Tibial nerve (tissue), 4 donors: ENCODE data around the gene DENND6A. TPM values are rescaled to one million over a fixed set of nuclear protein-coding genes. Genes with fewer than 3 reads are reported as not detected.
"Not testable (repeated sequence)": the region's sequence is repeated elsewhere in the genome, so short reads cannot be mapped to it uniquely, and the experiment has no call there.

ENCODE experiments used
- DNase-seq, 2 donors: peaks; one replicate each; pipeline ENCODE4 v3.0.0-alpha.2; 2019; ENCODE audit warnings: low spot score in 2 of 2
- H3K27ac ChIP-seq, 4 donors: fragments of 200-600 bp; sonication (generic) in 3 of 4; one replicate each; pipeline ENCODE4 v1.5.1; 2017 to 2019; ENCODE audit warnings: mild to moderate bottlenecking in 1 of 4
- H3K27me3 ChIP-seq, 2 donors: fragments of 200-600 bp; sonication (generic) in 1 of 2; one replicate each; pipeline versions ENCODE4 v1.5.1 to v1.6.0; 2017 to 2019
- H3K36me3 ChIP-seq, 3 donors: fragments of 200-600 bp; sonication (generic); one replicate each; pipeline ENCODE4 v1.5.1; 2018 to 2019
- H3K4me1 ChIP-seq, 4 donors: fragments of 200-600 bp; sonication (generic) in 3 of 4; one replicate each; pipeline ENCODE4 v1.5.1; 2017 to 2019
- H3K4me3 ChIP-seq, 4 donors: fragments of 200-600 bp; sonication (generic) in 3 of 4; one replicate each; pipeline ENCODE4 v1.5.1; 2017 to 2019; ENCODE audit warnings: mild to moderate bottlenecking in 1 of 4, moderate library complexity in 1 of 4
- H3K9me3 ChIP-seq, 4 donors: fragments of 200-600 bp; sonication (generic) in 3 of 4; one replicate each; pipeline ENCODE4 v1.5.1; 2017 to 2019
- CTCF ChIP-seq, 5 experiments: fragments of 200-600 bp in 3 of 5; fragments of 450-650 bp in 2 of 5; sonication (generic) in 3 of 5; IDR thresholded peaks; one replicate each; pipeline ENCODE4 v1.5.1; 2016 to 2019; ENCODE audit warnings: antibody characterized with exemption in 5 of 5, mild to moderate bottlenecking in 3 of 5, moderate library complexity in 2 of 5
- EP300 ChIP-seq, 2 donors: sonication (generic); formaldehyde crosslinking; IDR thresholded peaks; one replicate each; pipeline ENCODE4 v1.6.1; 2017; ENCODE audit warnings: antibody characterized with exemption in 2 of 2, mild to moderate bottlenecking in 1 of 2
- POLR2A ChIP-seq, 2 donors: fragments of 450-650 bp; IDR thresholded peaks; one replicate each; pipeline ENCODE4 v1.6.1; 2017; ENCODE audit warnings: antibody characterized with exemption in 2 of 2, mild to moderate bottlenecking in 2 of 2, moderate library complexity in 2 of 2
- WGBS, 2 donors: methylation state at CpG; one replicate each; pipeline ENCODE4 v1.1.5; 2018; 5-methylcytosine and 5-hydroxymethylcytosine counted together
- total RNA-seq, 4 donors: library from RNA; depleted of rRNA; stranded (reverse); fragments of >200 nt; gene quantifications; one replicate each; pipeline ENCODE4 v1.1.0, GENCODE V29; 2016

The DENND6A gene
- total RNA-seq, 4 donors from 2014 or later = 48.0 to 88.1 (median 51.9) TPM

GRCh38 chr3:57646723-57647122, 46.2 kb downstream of the DENND6A start:
- peaks cover 0 to 5% (median 0%) of the 10 kb centered on the region in 4 donors for H3K4me1 ChIP-seq
- DNase-seq = peak in 1 of 2 donors; percentile 23
- peak overlapping the region in 1 of 4 donors; percentile 10 for H3K27ac ChIP-seq
- peaks cover 0 to 16% (median 0%) of the 10 kb centered on the region in 4 donors for H3K9me3 ChIP-seq
- peak in 2 of 5 experiments; percentile 16 to 25 for TF ChIP-seq CTCF (IDR thresholded peaks at IDR 0.05)
- no peak for TF ChIP-seq POLR2A (IDR thresholded peaks at IDR 0.05)
- peak in 1 of 2 donors; percentile 16 for TF ChIP-seq EP300 (IDR thresholded peaks at IDR 0.05)
- H3K27me3 ChIP-seq = no peaks in the 10 kb centered on the region
- peaks cover 4 to 85% (median 4%) of the 10 kb centered on the region in 3 donors for H3K36me3 ChIP-seq
- no peak overlapping the region for H3K4me3 ChIP-seq
- 79 to 84% methylated on average over 2 of the region's 2 CpGs for WGBS, 2 donors

GRCh38 chr3:57644740-57645139, 48.1 kb downstream of the DENND6A start:
- 89 to 93% methylated on average over 4 of the region's 4 CpGs for WGBS, 2 donors
- Histone ChIP-seq H3K4me3 (no peak overlapping the region), H3K4me1 (peaks cover 0 to 5% (median 0%) of the 10 kb centered on the region in 4 donors), H3K27me3 (no peaks in the 10 kb centered on the region), H3K27ac (no peak overlapping the region), H3K9me3 (peaks cover 0 to 16% (median 0%) of the 10 kb centered on the region in 4 donors), H3K36me3 (peaks cover 4 to 84% (median 12%) of the 10 kb centered on the region in 3 donors)
- TF ChIP-seq EP300 (IDR thresholded peaks at IDR 0.05) (no peak), POLR2A (IDR thresholded peaks at IDR 0.05) (no peak), CTCF (IDR thresholded peaks at IDR 0.05) (no peak)
- no peak for DNase-seq

- TF ChIP-seq EP300 (IDR thresholded peaks at IDR 0.05) = no peak
- TF ChIP-seq CTCF (IDR thresholded peaks at IDR 0.05) = no peak
- no peak for TF ChIP-seq POLR2A (IDR thresholded peaks at IDR 0.05)
- H3K9me3 ChIP-seq = no peaks in the 10 kb centered on the region
These were observed 55.5 kb downstream of the DENND6A start for GRCh38 chr3:57637391-57637790.

DNA sequence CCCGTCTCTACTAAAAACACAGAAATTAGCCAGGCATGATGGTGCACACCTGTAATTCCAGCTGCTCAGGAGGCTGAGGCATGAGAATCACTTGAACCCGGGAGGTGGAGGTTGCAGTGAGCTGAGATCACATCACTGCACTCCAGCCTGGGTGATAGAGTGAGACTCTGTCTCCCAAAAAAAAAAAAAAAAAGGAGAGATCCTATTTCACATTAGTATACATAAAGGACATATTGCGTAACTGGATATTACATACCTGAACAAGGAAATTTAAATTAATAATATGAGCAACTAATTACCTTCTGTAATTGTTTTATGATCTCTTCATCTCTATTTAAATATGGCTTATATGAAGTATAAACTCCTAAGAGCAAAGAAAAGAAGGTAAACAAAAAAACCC, 58.6 kb downstream of the DENND6A start:
- not testable (repeated sequence) for H3K4me1 ChIP-seq, H3K9me3 ChIP-seq, DNase-seq, H3K4me3 ChIP-seq, H3K27me3 ChIP-seq, H3K27ac ChIP-seq
- H3K36me3 ChIP-seq = peaks cover 0 to 82% (median 20%) of the 10 kb centered on the region in 3 donors
- 92 to 96% methylated on average over 3 of the region's 3 CpGs for WGBS, 2 donors

More at GRCh38 chr3:57637391-57637790, 55.5 kb downstream of the DENND6A start:
- no peak overlapping the region for H3K27ac ChIP-seq
- no peak for DNase-seq
- no peaks in the 10 kb centered on the region for H3K27me3 ChIP-seq
- no peak overlapping the region for H3K4me3 ChIP-seq
- no peaks in the 10 kb centered on the region for H3K4me1 ChIP-seq
- H3K36me3 ChIP-seq = peaks cover 0 to 83% (median 26%) of the 10 kb centered on the region in 3 donors

DNA sequence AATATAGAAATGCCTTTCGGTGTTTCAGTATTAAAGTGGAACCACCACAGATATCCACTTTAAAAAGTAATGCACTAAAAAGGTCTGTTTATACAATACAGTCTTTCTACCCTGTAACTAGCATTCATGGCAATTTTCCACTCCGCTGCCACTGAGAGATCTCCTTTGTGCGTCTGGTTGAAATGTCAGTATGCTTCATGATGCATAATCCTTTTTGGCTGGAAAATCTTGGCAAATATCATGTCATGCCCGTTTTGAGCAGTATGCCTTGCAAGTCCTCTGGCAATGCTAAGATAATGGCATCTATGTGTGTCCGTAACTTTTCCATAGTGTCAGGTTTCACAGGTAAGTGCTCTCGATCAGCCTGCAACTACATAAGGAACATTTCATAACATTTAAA, 64.9 kb downstream of the DENND6A start:
- Histone ChIP-seq H3K27me3 (no peaks in the 10 kb centered on the region), H3K27ac (peak overlapping the region in 2 of 4 donors; percentile 40 to 54), H3K9me3 (no peaks in the 10 kb centered on the region), H3K4me1 (no peaks in the 10 kb centered on the region), H3K4me3 (no peak overlapping the region), H3K36me3 (peaks cover 0 to 94% (median 17%) of the 10 kb centered on the region in 3 donors)
- 50 to 54% methylated on average over 6 of the region's 6 CpGs for WGBS, 2 donors
- DNase-seq = no peak
- TF ChIP-seq CTCF (IDR thresholded peaks at IDR 0.05) = no peak
- peak in 1 of 2 donors; percentile 35 for TF ChIP-seq EP300 (IDR thresholded peaks at IDR 0.05)
- no peak for TF ChIP-seq POLR2A (IDR thresholded peaks at IDR 0.05)

- TF ChIP-seq POLR2A (IDR thresholded peaks at IDR 0.05) (no peak), EP300 (IDR thresholded peaks at IDR 0.05) (no peak), CTCF (IDR thresholded peaks at IDR 0.05) (no peak)
- Histone ChIP-seq H3K27ac (no peak overlapping the region), H3K27me3 (no peaks in the 10 kb centered on the region), H3K4me1 (no peaks in the 10 kb centered on the region), H3K9me3 (no peaks in the 10 kb centered on the region), H3K36me3 (peaks cover 0 to 84% (median 7%) of the 10 kb centered on the region in 3 donors), H3K4me3 (no peak overlapping the region)
- DNase-seq = no peak
- 92 to 94% methylated on average over 3 of the region's 3 CpGs for WGBS, 2 donors
These were observed 68.1 kb downstream of the DENND6A start for GRCh38 chr3:57624801-57625200.
